ENCODE data around the gene PAPSS1.
A peak's percentile ranks its signal among the peaks of the same experiment; 100 is the strongest.

The PAPSS1 gene

GRCh38 chr4:107592519-107592918 is 127.5 kb downstream of the PAPSS1 start:
- TF ChIP-seq, protein P1, sequence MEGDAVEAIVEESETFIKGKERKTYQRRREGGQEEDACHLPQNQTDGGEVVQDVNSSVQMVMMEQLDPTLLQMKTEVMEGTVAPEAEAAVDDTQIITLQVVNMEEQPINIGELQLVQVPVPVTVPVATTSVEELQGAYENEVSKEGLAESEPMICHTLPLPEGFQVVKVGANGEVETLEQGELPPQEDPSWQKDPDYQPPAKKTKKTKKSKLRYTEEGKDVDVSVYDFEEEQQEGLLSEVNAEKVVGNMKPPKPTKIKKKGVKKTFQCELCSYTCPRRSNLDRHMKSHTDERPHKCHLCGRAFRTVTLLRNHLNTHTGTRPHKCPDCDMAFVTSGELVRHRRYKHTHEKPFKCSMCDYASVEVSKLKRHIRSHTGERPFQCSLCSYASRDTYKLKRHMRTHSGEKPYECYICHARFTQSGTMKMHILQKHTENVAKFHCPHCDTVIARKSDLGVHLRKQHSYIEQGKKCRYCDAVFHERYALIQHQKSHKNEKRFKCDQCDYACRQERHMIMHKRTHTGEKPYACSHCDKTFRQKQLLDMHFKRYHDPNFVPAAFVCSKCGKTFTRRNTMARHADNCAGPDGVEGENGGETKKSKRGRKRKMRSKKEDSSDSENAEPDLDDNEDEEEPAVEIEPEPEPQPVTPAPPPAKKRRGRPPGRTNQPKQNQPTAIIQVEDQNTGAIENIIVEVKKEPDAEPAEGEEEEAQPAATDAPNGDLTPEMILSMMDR (IDR thresholded peaks at IDR 0.05; ENCODE audit: low read depth, low read length) = no peak
- DNase-seq = no peak
- no peaks in the 10 kb centered on the region for H3K36me3 ChIP-seq
- H3K9me3 ChIP-seq = no peaks in the 10 kb centered on the region
- H3K4me3 ChIP-seq (ENCODE audit: low read depth, low read length) = no peak overlapping the region
- H3K4me1 ChIP-seq = no peaks in the 10 kb centered on the region
- H3K27me3 ChIP-seq = no peaks in the 10 kb centered on the region

DNA sequence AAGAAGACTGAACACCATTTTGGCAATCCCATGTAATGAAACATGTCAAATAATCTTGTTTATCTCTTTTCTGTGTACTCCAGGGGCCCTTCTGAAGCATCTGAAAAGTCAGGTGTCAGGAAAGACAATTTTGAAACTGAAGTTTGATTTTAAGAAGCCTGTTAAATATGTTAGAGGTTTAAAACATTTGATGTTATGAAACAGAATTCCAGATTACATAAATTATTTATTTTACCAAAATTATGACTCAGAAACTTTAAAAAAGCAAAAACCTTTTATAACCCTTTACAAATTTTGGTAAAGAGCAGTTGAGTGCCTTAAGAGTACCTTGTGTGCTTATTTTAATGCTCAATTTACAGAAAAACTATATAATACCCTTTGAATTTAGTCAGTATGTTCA is 130.8 kb downstream of the PAPSS1 start:
- TF ChIP-seq, protein P1 (IDR thresholded peaks at IDR 0.05; ENCODE audit: low read depth, low read length) = no peak
- no peak overlapping the region for H3K4me3 ChIP-seq (ENCODE audit: low read depth, low read length)
- no peaks in the 10 kb centered on the region for H3K36me3 ChIP-seq
- no peaks in the 10 kb centered on the region for H3K27me3 ChIP-seq
- H3K4me1 ChIP-seq = no peaks in the 10 kb centered on the region
- H3K9me3 ChIP-seq = no peaks in the 10 kb centered on the region
- no peak for DNase-seq

GRCh38 chr4:107586371-107586770 is 133.7 kb downstream of the PAPSS1 start:
- TF ChIP-seq, protein P1 (IDR thresholded peaks at IDR 0.05; ENCODE audit: low read depth, low read length) = no peak

GRCh38 chr4:107579099-107579498 is 140.9 kb downstream of the PAPSS1 start:
- H3K36me3 ChIP-seq = no peaks in the 10 kb centered on the region
- TF ChIP-seq, protein P1 (IDR thresholded peaks at IDR 0.05; ENCODE audit: low read depth, low read length) = peak; percentile 70
- H3K9me3 ChIP-seq = no peaks in the 10 kb centered on the region
- no peaks in the 10 kb centered on the region; the same call in 1 of the 2 replicates for H3K27me3 ChIP-seq
- H3K4me3 ChIP-seq (ENCODE audit: low read depth, low read length) = peak overlapping the region; percentile 23
- DNase-seq = peak; percentile 38
- no peaks in the 10 kb centered on the region for H3K4me1 ChIP-seq

More at GRCh38 chr4:107586371-107586770, 133.7 kb downstream of the PAPSS1 start:
- Histone ChIP-seq H3K9me3 (no peaks in the 10 kb centered on the region), H3K27me3 (no peaks in the 10 kb centered on the region), H3K36me3 (no peaks in the 10 kb centered on the region), H3K4me3 (ENCODE audit: low read depth, low read length) (no peak overlapping the region), H3K4me1 (no peaks in the 10 kb centered on the region)
- no peak for DNase-seq

DNA sequence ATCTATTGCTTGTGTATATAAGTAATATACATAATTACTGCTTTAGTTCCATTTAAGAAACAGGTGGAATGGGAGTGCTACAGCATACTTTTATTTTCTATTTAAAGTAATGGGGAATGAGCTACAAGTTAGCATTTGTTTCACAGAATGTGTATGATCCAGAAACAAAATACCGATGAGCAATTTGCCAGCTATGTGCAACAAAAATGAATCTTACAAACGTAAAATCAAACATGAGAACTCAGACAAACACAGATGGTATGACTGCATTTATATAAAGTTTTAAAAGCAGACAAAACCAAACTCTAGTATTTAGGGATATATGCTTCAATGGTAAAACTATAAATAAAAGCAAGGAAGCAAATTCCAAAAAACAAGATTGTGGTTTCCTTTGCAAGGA is 141.7 kb downstream of the PAPSS1 start:
- no peaks in the 10 kb centered on the region for H3K36me3 ChIP-seq
- TF ChIP-seq, protein P1 (IDR thresholded peaks at IDR 0.05; ENCODE audit: low read depth, low read length) = no peak

DNA sequence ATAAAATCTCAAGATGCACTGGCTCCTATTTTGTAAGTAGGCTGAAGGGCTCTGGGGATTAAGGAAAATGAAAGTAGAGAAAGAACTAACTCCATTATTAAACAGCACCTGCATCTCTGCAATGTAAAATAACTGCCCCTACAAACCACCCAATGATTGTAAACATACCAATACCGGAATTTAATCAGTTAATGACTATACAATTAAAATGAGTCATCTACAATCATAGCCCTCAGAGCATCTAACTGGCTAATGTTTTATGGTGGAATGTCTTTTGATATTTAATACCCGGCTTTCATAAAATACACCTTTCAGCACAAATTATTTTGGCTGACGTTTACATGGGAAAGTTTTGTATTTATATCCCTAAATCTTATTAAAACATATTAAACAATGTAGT is 142.3 kb downstream of the PAPSS1 start:
- Histone ChIP-seq H3K27me3 (no peaks in the 10 kb centered on the region; the same call in 1 of the 2 replicates), H3K9me3 (no peaks in the 10 kb centered on the region), H3K4me3 (ENCODE audit: low read depth, low read length) (no peak overlapping the region), H3K4me1 (no peaks in the 10 kb centered on the region), H3K36me3 (no peaks in the 10 kb centered on the region)
- no peak for DNase-seq
- TF ChIP-seq, protein P1 (IDR thresholded peaks at IDR 0.05; ENCODE audit: low read depth, low read length) = no peak

More for the DNA sequence above, 141.7 kb downstream of the PAPSS1 start:
- no peak for DNase-seq
- Histone ChIP-seq H3K9me3 (no peaks in the 10 kb centered on the region), H3K27me3 (no peaks in the 10 kb centered on the region; the same call in 1 of the 2 replicates), H3K4me3 (ENCODE audit: low read depth, low read length) (no peak overlapping the region), H3K4me1 (no peaks in the 10 kb centered on the region)
